Glomerular visceral epithelial cell (primary cell): Measurements from ENCODE around the gene HRK.
A peak's percentile ranks its signal among the peaks of the same experiment; 100 is the strongest.
"Not testable (repeated sequence)": the region's sequence is repeated elsewhere in the genome, so short reads cannot be mapped to it uniquely, and the experiment has no call there.

Experiments used
- DNase-seq: peaks from one replicate; pipeline ENCODE4 v3.0.0-alpha.2; 2016; ENCODE audit errors: extremely low spot score

HRK gene

GRCh38 chr12:116818948-116819832 is 62.1 kb downstream of the HRK start:
- peak; percentile 96 for DNase-seq

GRCh38 chr12:116818341-116818856 is 62.8 kb downstream of the HRK start:
- DNase-seq = peak; percentile 18

GRCh38 chr12:116814766-116815165 is 66.5 kb downstream of the HRK start:
- not testable (repeated sequence) for DNase-seq

GRCh38 chr12:116813271-116814041 is 67.8 kb downstream of the HRK start:
- DNase-seq = no peak

GRCh38 chr12:116812238-116812637 is 69.0 kb downstream of the HRK start:
- DNase-seq = no peak

GRCh38 chr12:116808113-116809105 is 72.8 kb downstream of the HRK start:
- no peak for DNase-seq

- no peak for DNase-seq
Observed at GRCh38 chr12:116807546-116807945, 73.7 kb downstream of the HRK start.

GRCh38 chr12:116806845-116807440 is 74.3 kb downstream of the HRK start:
- no peak for DNase-seq
